HepG2 (cell line): ENCODE data around the gene SYT11.

Experiments used
- GTF2F1 ChIP-seq: fragments of 150-350 bp; IDR thresholded peaks from 2 replicates; pipeline ENCODE4 v1.6.1; 2014; ENCODE audit warnings: low read length
- MBNL3 ChIP-seq: fragments of 250-450 bp; sonication (Bioruptor Pico); conservative IDR thresholded peaks from 2 replicates; pipeline ENCODE4 v1.8.0; 2022; ENCODE audit warnings: mild to moderate bottlenecking, inconsistent platforms
- NFIB ChIP-seq: sonication (generic); formaldehyde crosslinking; IDR thresholded peaks from 2 replicates; pipeline ENCODE4 v1.9.0; 2021; ENCODE audit warnings: missing genetic modification reagents, mild to moderate bottlenecking, borderline replicate concordance
- ZBTB7A ChIP-seq: sonication (generic); formaldehyde crosslinking; IDR thresholded peaks from 2 replicates; pipeline ENCODE4 v1.8.0; 2022; ENCODE audit warnings: mild to moderate bottlenecking, missing genetic modification reagents
- ZNF501 ChIP-seq: sonication (generic); formaldehyde crosslinking; IDR thresholded peaks from 2 replicates; pipeline ENCODE4 v1.5.1; 2020; ENCODE audit warnings: mild to moderate bottlenecking, moderate library complexity, missing genetic modification reagents
- ZNF629 ChIP-seq: sonication (generic); formaldehyde crosslinking; conservative IDR thresholded peaks from 2 replicates; pipeline ENCODE4 v1.5.0; 2020; ENCODE audit warnings: missing genetic modification reagents
- ZNF816 ChIP-seq: sonication (generic); formaldehyde crosslinking; IDR thresholded peaks from 2 replicates; pipeline ENCODE4 v1.8.0; 2022; ENCODE audit warnings: missing genetic modification reagents, mild to moderate bottlenecking, borderline replicate concordance
- TF ChIP-seq, protein P1 (sequence below): sonication (generic); formaldehyde crosslinking; IDR thresholded peaks from 2 replicates; pipeline ENCODE4 v1.5.0; 2020; ENCODE audit warnings: mild to moderate bottlenecking, missing genetic modification reagents, moderate library complexity
- TF ChIP-seq, protein P2 (sequence below): sonication (generic); formaldehyde crosslinking; IDR thresholded peaks from 2 replicates; pipeline ENCODE4 v1.8.0; 2022; ENCODE audit warnings: mild to moderate bottlenecking, missing genetic modification reagents
- TF ChIP-seq, protein P3 (sequence below): IDR thresholded peaks from 2 replicates; pipeline ENCODE4 v1.6.1; 2016; ENCODE audit warnings: low read depth
- TF ChIP-seq, protein P4 (sequence below): sonication (generic); formaldehyde crosslinking; IDR thresholded peaks from 2 replicates; pipeline ENCODE4 v1.5.0; 2020; ENCODE audit warnings: missing genetic modification reagents

DNA sequence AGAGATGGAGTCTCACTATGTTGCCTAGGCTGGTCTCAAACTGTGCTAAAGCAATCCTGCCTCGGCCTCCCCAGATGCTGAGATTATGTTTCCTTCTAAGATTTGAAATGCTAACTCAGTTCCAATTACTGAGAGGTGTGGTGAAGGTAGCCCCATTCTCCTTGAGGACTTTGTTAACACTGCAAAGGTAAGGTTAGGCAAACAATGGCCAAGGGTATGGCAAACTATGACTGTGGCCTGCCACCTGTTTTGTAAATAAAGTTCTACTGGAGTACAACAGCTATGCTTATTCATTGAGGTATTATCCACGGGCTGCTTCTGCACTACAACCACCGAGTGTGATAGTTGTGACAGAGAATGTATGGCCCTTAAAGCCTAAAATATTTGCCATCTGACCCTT lies 61.4 kb downstream of the SYT11 start:
- TF ChIP-seq, protein P1, sequence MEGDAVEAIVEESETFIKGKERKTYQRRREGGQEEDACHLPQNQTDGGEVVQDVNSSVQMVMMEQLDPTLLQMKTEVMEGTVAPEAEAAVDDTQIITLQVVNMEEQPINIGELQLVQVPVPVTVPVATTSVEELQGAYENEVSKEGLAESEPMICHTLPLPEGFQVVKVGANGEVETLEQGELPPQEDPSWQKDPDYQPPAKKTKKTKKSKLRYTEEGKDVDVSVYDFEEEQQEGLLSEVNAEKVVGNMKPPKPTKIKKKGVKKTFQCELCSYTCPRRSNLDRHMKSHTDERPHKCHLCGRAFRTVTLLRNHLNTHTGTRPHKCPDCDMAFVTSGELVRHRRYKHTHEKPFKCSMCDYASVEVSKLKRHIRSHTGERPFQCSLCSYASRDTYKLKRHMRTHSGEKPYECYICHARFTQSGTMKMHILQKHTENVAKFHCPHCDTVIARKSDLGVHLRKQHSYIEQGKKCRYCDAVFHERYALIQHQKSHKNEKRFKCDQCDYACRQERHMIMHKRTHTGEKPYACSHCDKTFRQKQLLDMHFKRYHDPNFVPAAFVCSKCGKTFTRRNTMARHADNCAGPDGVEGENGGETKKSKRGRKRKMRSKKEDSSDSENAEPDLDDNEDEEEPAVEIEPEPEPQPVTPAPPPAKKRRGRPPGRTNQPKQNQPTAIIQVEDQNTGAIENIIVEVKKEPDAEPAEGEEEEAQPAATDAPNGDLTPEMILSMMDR (CRISPR knock-in tag): no peak
- TF ChIP-seq, protein P2, sequence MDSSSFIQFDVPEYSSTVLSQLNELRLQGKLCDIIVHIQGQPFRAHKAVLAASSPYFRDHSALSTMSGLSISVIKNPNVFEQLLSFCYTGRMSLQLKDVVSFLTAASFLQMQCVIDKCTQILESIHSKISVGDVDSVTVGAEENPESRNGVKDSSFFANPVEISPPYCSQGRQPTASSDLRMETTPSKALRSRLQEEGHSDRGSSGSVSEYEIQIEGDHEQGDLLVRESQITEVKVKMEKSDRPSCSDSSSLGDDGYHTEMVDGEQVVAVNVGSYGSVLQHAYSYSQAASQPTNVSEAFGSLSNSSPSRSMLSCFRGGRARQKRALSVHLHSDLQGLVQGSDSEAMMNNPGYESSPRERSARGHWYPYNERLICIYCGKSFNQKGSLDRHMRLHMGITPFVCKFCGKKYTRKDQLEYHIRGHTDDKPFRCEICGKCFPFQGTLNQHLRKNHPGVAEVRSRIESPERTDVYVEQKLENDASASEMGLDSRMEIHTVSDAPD (CRISPR knock-in tag): no peak
- TF ChIP-seq, protein P3, sequence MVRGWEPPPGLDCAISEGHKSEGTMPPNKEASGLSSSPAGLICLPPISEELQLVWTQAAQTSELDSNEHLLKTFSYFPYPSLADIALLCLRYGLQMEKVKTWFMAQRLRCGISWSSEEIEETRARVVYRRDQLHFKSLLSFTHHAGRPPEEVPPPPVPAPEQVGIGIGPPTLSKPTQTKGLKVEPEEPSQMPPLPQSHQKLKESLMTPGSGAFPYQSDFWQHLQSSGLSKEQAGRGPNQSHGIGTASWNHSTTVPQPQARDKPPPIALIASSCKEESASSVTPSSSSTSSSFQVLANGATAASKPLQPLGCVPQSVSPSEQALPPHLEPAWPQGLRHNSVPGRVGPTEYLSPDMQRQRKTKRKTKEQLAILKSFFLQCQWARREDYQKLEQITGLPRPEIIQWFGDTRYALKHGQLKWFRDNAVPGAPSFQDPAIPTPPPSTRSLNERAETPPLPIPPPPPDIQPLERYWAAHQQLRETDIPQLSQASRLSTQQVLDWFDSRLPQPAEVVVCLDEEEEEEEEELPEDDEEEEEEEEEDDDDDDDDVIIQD (CRISPR knock-in tag): no peak
- TF ChIP-seq ZNF816: no peak
- TF ChIP-seq MBNL3 (CRISPR knock-in tag): no peak
- no peak for TF ChIP-seq ZNF629
- no peak for TF ChIP-seq ZNF501 (CRISPR knock-in tag)
- TF ChIP-seq GTF2F1: no peak
- no peak for TF ChIP-seq NFIB (CRISPR knock-in tag)
- TF ChIP-seq, protein P4, sequence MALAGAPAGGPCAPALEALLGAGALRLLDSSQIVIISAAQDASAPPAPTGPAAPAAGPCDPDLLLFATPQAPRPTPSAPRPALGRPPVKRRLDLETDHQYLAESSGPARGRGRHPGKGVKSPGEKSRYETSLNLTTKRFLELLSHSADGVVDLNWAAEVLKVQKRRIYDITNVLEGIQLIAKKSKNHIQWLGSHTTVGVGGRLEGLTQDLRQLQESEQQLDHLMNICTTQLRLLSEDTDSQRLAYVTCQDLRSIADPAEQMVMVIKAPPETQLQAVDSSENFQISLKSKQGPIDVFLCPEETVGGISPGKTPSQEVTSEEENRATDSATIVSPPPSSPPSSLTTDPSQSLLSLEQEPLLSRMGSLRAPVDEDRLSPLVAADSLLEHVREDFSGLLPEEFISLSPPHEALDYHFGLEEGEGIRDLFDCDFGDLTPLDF (CRISPR knock-in tag): no peak
- no peak for TF ChIP-seq ZBTB7A (CRISPR knock-in tag)
